NCI-H2107 treated with DMSO at 0.1 percent for 48 hours (cell line): ENCODE data around the gene INTS11.
"Not testable (repeated sequence)": the region's sequence is repeated elsewhere in the genome, so short reads cannot be mapped to it uniquely, and the experiment has no call there.

Experiments
- DNase-seq: peaks from one replicate; lab custom pipeline; 2025; ENCODE audit not compliant: unreplicated experiment; lab: John Stamatoyannopoulos, UW

INTS11 gene

GRCh38 chr1:1331068-1331965 lies 6.9 kb upstream of the INTS11 start, which contains the start of gene TAS1R3:
Gene TAS1R3 (plus strand): TSS chr1:1331280. CDS start chr1:1331346, 66 bp downstream.
- DNase-seq: no peak

GRCh38 chr1:1330366-1331067 lies 6.1 kb upstream of the INTS11 start:
- no peak for DNase-seq

- DNase-seq: no peak
Measured at GRCh38 chr1:1329304-1330210, 5.1 kb upstream of the INTS11 start.

- DNase-seq: no peak
Measured at GRCh38 chr1:1328254-1328653, 3.8 kb upstream of the INTS11 start.

GRCh38 chr1:1327291-1327690 lies 2.8 kb upstream of the INTS11 start:
- no peak for DNase-seq

GRCh38 chr1:1326075-1326605 lies 1.7 kb upstream of the INTS11 start:
- DNase-seq: no peak

GRCh38 chr1:1325288-1326074 lies 1.0 kb upstream of the INTS11 start:
- DNase-seq: no peak

- DNase-seq: no peak
Measured at GRCh38 chr1:1324084-1324523, 356 bp downstream of the INTS11 start.

GRCh38 chr1:1322952-1323351 lies 1.5 kb downstream of the INTS11 start:
- DNase-seq: no peak

- DNase-seq: no peak
Measured at GRCh38 chr1:1322418-1322817, 2.0 kb downstream of the INTS11 start.

GRCh38 chr1:1321477-1321876 lies 3.0 kb downstream of the INTS11 start:
- no peak for DNase-seq

GRCh38 chr1:1320666-1321448 lies 3.6 kb downstream of the INTS11 start:
- DNase-seq: no peak

GRCh38 chr1:1319646-1319941 lies 4.9 kb downstream of the INTS11 start:
- DNase-seq: no peak

GRCh38 chr1:1318777-1319645 lies 5.4 kb downstream of the INTS11 start:
- DNase-seq: no peak

- DNase-seq: peak; percentile 4
Measured at GRCh38 chr1:1318131-1318652, 6.3 kb downstream of the INTS11 start.

GRCh38 chr1:1317420-1317819 lies 7.0 kb downstream of the INTS11 start:
- DNase-seq: no peak

- not testable (repeated sequence) for DNase-seq
Measured at GRCh38 chr1:1316199-1316598, 8.3 kb downstream of the INTS11 start.

- DNase-seq: no peak
Measured at GRCh38 chr1:1315435-1315954, 9.0 kb downstream of the INTS11 start.
